HG02642 (cell line): Measurements from ENCODE around the gene HIVEP3.
"Not testable (repeated sequence)": the region's sequence is repeated elsewhere in the genome, so short reads cannot be mapped to it uniquely, and the experiment has no call there.

Experiments used
- ATAC-seq: cut with Tn5 transposase; IDR thresholded peaks from one replicate; pipeline ENCODE4 v1.9.1; 2021; ENCODE audit warnings: mild to moderate bottlenecking; ENCODE audit not compliant: unreplicated experiment, poor library complexity

The HIVEP3 gene

DNA sequence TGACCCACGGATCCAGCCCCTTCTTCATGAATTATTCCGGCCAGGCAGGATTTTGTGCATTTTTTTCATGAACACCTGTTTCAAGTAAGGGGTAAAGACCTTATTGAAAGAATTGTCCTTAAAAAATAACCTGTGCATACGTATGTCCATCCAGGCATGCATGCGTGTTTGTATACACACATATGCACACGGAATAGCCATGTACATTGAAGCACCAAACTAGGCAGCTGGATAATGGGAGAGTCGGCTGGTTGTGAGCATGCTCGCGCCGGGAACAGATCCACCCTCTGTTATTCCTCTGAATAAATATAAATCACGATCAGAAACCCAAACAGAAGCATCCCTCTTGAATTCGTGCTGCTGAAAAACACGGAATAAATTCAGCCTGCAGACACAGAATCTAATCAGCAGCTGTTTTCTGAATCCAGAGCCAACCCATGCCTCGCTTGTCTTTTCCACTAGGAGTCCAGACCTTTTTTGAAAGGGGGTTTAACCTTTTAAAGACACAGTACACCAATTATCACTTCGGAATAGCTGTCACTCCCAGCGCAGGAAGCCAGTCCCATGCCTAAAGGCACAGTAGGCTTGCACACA lies at the start of gene HIVEP3:
Gene HIVEP3, minus strand, starts transcription at position 473 of the 594 bp plus-strand sequence.
- no peak for ATAC-seq

- ATAC-seq, result no peak
Observed at GRCh38 chr1:41964400-41964799, 45.7 kb upstream of the HIVEP3 start.

DNA sequence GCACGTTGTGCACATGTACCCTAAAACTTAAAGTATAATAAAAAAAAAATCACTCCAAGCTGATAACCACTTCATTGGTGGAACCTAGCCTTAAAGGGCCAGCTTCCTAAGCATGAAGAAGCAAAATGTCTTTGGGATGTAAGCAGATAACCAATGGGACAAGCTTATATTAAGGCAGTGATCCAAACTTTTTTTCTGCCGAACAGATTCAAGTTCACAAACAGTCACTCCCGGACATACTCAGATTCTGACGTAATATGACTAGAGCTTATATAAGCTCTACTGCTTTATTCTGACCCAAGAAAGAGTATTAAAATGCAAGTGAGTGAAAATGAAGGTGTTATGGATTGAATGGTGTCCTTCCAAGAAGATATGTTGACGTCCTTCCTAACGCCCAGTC lies 44.9 kb upstream of the HIVEP3 start:
- ATAC-seq, result no peak

GRCh38 chr1:41958015-41958673 lies 39.4 kb upstream of the HIVEP3 start:
- ATAC-seq, result no peak

DNA sequence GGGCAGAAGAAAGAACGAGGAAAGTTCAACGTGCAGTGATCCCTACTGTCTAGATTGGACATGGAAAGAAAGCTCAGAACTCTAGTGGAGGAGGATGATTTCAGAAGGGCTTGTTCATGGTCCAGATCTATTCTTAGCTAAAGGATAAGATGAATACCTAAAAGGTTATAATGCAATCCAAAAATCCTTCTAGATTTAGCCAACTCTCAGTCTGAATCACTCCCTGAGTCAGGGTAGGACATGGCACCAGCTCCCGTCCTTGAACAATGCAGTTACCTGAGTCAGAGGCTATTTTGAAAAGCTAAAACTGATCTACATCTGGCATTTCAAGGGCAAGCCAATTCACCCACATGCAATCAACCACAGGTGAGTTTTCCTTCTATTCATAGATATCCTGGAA lies 38.8 kb upstream of the HIVEP3 start:
- ATAC-seq, result no peak

DNA sequence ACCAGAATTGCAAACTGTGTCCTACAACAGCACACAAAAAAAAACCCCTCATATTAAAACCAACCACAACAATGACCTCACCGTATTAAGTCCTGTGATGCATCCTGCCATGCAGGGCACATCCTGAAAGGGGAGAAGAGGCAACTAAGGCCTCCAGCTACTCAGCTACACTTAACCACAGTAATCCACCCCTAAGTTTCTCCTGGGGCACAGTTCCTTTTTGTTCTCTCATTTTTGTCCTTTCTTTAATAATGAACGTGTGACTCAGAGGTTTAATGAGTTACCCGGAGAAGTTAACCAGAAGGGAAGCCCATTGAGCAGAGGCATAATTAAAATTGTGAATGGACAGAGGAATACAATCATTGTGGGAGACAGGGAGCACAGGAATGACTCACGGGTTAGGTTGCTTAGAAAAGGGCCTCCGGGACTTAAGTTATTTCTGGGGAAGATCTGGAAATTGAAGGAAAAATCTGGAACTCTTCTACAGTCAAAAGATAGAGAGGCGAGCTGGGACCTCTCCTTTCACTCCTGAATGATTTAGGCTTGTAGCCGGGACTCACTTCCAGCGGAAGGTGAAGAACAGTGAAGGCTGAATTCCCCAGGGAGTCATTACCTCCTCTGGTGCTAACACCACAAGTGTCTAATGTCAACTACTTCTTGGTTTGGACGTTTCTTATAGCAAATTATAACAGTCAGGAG lies 36.9 kb upstream of the HIVEP3 start:
- ATAC-seq, result peak; percentile 67

GRCh38 chr1:41954533-41954944 lies 35.8 kb upstream of the HIVEP3 start:
- no peak for ATAC-seq

DNA sequence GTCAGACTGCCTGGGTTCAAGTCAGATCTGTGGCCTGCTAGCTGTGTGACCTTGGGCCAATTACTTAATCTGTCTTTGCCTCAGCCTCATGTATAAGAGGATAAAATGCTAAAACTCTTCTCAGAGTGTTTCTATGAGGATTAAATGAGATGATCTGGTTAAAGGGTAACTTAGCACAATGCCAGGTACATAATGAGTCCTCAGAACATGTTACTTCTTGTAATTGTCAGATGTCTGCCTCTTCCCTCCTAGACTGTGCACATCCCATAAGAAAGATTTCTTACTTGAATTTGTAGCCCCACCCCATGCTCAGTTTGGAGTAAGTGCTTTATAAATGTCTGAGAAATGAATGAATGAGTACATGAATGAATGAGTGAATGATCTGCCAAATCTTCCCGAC lies 34.6 kb upstream of the HIVEP3 start:
- no peak for ATAC-seq

DNA sequence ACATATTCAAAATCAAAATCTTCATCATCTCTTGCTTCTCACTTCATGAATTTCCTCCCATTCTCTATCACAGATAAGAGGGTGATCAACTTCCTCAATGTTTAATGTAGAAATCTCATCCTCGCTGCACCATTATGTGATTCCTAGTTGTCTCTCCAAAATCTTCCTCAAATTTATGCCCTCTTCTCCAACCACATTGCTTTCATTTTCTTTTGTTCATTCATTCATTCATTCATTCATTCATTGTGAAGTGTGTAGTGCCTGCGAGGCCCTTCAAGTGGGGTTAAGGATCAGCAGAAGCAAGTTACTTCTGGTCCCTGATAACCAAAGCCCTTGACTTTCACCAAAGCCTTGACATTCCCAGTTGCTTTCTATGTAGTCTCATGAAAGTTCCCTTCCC lies 33.5 kb upstream of the HIVEP3 start:
- no peak for ATAC-seq

DNA sequence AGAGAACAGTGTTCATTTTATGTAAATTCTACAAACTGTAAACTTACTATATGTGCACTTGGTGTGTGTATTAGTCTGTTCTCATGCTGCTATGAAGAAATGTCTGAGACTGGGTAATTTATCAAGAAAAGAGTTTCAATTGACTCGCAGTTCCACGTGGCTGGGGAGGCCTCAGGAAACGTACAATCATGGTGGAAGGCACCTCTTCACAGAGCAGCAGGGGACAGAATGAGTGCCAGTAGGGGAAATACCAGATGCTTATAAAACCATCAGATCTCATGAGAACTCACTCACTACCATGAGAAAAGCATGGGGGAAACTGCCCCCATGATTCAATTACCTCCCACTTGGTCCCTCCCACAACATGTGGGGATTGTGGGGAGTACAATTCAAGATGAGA lies 32.8 kb upstream of the HIVEP3 start:
- not testable (repeated sequence) for ATAC-seq

DNA sequence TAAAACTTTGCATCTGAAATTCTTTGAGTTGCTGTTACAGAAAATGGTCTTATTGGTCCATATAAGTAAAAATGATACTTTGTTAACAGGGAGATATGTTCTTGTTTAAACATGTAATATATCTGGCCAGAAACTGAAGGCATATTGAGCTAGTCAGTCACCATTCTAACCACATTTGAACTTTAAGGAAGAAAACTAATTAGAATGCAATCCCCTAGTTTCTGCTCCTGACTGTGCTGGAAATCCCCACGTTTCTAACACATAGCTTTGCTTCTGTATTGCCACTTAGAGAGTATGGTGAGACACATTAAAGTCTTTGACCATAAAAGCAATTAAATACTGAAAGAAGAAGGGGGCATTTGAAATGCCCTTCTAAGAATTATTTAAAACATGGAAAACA lies 32.1 kb upstream of the HIVEP3 start:
- no peak for ATAC-seq

GRCh38 chr1:41945946-41946345 lies 27.2 kb upstream of the HIVEP3 start:
- ATAC-seq, result not testable (repeated sequence)

- no peak for ATAC-seq
Observed at GRCh38 chr1:41943717-41944116, 25.0 kb upstream of the HIVEP3 start.

- ATAC-seq, result no peak
Observed at GRCh38 chr1:41942278-41942677, 23.6 kb upstream of the HIVEP3 start.

GRCh38 chr1:41941381-41941780 lies 22.7 kb upstream of the HIVEP3 start:
- no peak for ATAC-seq

GRCh38 chr1:41939194-41939593 lies 20.5 kb upstream of the HIVEP3 start:
- no peak for ATAC-seq

DNA sequence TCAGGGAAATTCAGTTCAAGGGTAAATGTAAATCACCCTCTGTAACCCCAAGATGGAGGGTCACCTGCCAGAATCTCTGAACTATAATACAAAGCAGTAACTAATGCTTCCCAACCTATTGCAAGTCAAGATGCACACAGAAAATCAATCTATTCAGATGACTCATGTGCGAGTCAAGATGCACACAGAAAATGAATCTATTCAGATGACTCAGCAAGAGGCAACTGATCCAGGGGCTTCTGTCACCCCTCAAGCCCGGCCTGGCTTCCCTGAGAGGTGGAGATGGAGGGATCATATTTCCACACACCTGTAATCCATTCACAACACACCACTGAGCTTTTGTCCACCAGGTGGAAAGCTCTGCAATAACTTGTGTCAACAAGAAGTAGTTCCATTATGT lies 17.4 kb upstream of the HIVEP3 start:
- ATAC-seq, result no peak

- no peak for ATAC-seq
Observed at GRCh38 chr1:41935226-41935625, 16.5 kb upstream of the HIVEP3 start.

- ATAC-seq, result no peak
Observed at GRCh38 chr1:41933106-41933505, 14.4 kb upstream of the HIVEP3 start.

- no peak for ATAC-seq
Observed at GRCh38 chr1:41931578-41931977, 12.9 kb upstream of the HIVEP3 start.

DNA sequence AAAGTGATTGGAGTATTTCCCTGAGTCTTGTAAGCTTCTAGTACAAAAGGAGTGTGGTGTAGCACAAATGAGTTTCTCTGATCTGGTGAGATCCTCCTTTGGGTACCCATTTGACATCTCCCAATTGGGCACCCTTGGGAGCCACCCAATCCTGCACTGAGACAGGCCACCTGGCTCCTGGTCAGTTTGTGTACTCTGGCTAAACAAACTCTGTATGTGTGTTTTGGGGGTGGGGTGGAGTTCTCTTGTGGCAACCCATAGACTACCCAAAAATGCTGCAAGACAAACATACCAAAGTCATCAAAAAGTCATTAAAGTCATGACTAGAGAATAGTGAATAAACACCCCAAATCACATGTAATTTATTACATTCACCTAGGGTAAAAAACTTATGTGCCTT lies 8.4 kb upstream of the HIVEP3 start:
- no peak for ATAC-seq

DNA sequence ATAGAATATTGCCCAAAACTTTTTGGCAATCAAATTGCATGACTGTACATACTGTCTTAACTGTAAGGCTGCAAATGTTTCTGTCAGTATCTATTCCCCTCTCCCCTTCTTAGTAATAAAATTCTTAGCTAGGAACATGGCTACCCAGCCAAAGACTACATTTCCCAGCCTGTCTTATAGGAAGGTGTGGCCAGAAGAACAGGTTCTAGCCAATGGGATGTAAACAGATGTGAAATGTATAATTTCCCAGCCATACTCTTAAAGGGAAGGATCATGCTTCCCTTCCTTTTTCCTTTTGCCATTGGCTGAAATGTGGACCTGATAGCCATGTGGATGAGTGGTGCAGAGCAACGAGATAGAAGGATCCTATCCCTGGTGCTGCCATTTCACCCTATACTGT lies 7.0 kb upstream of the HIVEP3 start:
- ATAC-seq, result no peak
